ENCODE measurements around the gene SORCS2.

The SORCS2 gene

DNA sequence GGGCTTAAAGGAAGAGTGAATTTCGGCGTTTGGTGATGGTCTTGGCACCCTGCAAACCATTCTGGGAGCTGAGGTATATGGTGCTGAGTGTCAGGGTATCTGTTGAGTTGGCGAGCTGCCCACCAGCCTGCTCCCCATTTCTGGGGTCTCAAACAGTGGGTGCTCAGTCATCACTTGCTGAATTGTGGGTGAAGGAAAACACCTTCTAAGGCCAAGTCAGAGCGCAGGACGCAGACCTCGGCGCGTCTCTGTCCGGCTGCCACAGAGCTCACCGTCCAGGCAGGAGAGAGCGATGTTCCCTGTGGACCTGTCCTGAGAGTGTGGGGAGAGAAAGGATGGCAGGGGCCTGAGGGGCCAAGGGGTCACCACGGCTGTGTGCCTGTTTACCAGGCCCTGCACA, 111.2 kb downstream of the SORCS2 start:
- no peak for DNase-seq (ENCODE audit: low read depth in 2 of 2)

DNA sequence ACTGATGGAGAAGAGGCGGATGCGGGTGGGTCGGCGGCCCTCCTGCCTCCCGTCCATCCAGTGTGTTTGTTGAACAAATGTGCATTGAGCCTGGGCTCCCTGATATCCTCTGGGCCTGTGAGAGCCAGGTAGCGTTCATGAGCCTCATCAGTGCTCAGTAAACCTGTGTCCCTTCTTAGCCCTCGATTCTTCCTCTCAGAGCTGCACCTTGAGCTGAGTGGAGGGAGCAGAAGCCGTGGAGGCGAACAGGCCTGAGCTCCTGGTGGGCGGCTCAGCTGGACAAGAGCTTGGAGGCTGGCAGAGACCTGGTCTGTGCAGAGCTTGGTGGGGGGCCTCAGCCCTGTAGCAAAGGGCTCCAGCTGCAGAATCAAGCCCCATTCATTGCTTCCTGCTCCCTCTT, 112.1 kb downstream of the SORCS2 start:
- DNase-seq (ENCODE audit: low read depth in 2 of 2) = no peak

DNA sequence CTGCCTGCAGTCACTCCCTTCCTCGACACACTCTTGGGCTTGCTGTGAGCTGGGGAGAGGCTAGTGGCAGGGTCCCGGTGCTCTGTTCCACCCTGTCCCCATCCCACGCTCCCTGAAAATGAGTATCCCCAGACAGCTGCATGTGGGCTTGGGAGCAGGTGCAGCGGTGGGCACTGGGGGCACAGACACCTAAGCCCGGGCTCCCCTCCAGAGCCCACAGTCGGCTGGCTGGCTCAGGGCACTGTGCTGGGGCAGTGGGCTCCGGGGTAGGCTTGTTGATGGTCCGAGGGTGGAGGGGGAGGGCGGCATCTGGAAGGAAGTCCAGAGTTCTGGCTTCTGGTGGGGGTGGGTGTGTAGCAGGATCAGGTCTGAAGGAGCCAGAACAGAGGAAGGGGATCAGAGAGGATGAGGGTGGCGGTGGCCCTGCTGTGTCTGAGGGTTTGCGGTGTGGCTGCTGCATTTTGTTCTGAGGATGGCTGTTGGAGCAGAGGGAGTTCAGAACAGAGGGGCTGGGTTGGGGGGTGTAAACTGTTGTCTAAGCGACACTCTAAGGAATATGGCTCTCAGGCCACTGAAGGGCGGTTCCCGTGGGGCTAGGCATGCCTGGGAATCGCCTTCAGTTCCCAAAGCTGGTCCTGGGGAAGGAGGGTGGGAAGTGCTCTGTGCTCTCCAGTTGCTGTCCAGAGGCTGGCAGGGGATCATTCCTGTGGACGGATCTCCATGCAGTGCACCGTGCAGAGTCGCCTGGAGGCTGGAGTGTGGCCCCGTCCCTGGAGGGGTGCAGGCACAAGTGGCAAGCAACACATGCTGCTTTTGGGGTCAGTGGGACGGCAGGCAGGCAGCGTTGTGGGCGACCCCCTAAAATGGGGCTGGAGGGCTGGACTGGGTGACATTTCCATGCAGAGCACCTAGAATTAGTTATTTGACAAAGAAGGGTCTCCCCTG, 114.0 kb downstream of the SORCS2 start:
- DNase-seq (ENCODE audit: low read depth in 2 of 2) = no peak

DNA sequence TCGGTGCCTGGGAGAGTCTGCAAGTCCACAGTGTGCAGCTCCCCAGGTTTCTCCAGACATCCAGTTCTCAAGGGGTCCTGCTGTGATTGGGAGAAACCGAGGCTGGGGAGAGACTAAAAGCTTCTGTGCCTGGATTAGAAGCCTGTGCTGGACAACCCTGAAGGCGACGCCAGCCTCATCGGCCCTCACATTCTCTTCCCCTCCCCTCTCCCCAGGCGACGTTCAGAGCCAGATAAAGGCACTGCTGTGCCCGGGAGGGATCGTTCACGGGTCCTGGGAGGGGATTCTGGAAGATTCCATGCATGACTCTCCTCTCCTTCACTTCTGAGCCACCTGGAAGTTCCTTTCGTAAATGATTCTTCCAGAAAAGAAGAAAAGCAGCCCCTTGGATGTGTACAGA, 114.6 kb downstream of the SORCS2 start:
- DNase-seq (ENCODE audit: low read depth in 2 of 2) = no peak

DNA sequence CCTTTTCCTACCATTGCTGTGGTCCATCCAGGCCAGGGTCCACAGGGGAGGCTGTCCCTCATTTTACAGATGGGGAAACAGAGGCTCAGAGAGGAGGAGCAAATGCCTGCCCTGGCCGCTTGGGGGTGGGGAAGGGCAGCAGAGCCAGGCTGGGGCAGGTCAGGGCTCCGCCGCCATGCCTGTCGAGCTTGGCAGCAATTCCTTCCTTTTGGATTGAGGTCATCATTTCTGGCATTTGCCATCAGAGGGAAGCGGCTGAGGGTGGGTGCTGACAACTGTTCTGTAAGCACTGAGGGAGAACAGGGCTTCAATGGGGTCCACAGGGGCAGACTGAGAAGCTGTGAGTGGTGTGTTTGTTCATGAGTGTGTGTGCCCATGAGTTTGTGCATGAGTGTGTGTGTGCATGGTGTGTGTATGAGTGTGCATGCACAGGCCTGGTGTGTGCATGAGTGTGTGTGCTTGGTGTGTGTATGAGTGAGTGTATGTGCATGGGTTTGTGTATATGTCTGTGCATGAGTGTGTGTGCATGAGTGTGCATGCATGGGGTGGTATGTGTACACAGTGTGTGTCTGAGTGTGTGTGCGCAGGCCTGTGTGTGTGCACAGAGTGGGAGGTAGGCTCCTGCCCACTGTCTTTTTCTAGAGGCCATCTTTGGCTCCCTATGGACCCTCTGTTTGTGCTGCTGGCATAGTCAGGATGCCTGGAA, 115.2 kb downstream of the SORCS2 start:
- DNase-seq (ENCODE audit: low read depth in 2 of 2) = no peak

DNA sequence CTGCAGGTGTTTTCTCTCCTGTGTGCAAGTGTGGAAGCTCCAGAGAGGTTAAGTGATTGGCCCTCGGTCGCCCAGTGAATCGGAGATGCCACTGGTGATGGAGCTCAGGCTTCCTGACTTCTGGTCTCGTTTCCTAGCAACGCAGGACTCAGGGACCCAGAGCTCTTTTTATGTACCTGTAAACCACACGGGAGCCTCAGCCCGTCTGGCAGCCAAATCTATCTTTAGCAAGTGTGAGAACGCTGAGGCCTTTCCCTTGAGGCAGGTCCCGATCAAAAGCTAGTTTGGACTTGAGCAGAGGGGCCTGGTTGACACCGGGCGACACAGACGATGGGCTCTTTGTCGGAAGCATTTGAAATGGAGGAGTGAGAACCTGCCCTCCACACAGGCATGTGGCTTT, 116.8 kb downstream of the SORCS2 start:
- DNase-seq (ENCODE audit: low read depth in 2 of 2) = no peak

DNA sequence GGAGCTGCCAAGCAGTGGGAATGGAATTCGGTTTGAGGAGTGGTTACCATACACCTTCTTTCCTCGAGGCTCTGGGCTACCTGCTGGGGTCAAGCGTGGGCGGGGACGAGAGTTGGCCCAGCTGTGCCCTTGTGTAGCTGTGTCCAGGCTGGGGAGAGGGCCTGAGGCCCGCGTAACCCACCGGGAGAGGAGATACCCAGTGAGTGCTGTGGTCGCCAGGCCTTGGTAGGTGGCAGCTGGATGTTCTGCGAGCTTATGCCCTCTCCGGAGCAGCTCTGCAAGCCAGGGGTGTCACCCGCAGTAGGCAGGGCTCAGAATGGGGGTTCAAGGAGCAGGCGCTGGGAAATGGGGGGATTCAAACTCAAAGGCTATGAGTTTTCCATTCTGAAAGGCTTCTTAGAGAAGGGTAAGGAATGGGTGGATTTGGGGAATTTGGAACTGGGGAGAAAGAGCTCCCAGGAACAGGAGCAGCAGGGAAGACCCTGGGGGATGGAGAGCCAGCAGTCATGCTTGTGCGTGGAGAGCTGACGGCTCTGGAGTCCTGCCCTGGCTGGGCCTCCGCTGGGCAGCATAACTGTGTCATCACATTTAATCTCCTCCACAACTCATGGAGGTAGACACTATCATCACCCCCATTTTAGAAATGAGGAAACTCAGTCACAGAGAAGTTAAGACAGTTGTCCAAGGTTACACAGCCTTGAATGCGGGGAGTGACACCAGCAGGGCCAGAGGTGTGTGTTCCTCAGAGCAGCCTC, 117.5 kb downstream of the SORCS2 start:
- no peak for DNase-seq (ENCODE audit: low read depth in 2 of 2)

DNA sequence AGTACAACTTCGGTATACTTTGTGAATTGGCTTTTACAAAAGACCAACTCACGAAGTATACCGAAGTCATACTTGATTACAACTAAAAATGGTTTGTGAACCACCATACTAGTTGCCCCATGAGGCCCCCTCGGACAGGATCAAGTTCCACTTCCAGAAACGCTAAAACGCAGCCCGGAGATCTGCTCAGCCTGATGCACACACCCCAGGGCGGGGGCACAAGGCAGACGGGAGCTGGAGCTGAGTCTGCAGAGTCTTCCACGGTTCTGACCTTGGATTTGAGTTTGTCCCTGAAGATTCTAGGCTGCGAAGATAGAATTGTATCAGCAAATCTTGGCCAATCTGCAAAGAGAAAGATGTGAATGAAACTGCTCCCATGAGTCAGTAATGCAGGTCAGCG, 118.1 kb downstream of the SORCS2 start:
- no peak for DNase-seq (ENCODE audit: low read depth in 2 of 2)

DNA sequence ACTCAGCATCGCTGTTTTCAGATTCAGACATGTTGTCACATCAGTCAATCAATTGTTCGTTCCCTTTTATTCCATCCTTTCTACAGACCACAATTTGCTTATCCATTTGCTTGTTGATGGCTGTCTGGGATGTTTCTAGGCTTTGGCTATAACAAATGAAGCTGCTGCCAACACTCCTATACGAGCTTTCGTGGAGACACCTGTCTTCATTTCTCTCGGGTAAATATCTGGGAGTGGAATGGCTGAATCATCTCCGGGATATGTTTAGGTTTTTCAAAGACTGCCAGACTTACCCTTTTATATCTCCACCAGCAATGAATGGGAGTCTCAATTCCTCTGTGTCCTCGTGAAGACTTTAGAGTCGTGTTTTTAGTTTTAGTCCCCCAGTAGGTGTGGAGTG, 118.9 kb downstream of the SORCS2 start:
- no peak for DNase-seq (ENCODE audit: low read depth in 2 of 2)

DNA sequence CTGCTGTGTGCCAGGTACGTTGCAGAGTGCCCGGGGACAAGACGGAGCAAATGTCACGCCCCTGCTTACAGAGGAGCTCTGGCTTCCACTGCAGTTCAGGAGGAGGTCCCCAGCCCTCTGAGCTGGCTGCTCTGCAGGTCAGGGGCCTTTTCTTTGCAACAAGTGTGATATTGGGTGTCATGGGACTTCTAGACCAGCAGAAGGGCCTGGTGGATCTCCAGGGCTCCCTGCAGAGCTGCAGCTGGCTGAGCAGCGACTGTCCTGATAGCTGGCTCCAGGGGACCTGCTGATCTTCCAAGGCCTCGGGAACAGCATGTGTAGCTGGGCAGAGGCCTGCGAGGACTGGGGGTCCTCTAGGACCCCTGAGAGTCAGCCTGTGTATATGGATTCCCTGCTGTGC, 120.4 kb downstream of the SORCS2 start:
- no peak for DNase-seq (ENCODE audit: low read depth in 2 of 2)

DNA sequence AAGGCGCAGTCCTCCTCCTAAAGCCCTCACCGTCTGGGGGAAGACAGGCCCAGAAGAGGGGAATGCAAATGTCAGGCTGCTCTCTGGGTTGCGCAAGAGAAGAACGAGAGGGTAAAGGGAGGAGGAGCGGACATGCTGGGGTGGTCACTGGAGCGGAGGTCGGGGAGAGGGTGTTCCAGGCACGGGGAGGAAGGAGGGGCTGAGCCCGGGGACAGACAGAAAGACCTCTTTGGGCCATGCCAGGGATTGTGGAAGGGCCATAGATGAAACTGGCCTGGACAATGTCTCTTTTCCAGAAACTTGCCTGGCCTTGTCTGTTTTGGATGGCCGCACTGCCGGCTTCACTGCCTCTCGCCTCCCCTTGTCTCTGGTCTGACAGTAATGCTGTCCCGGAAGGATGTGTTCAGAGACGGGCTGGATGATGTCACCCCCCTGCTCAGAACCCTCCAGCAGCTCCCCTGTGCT, 121.0 kb downstream of the SORCS2 start:
- DNase-seq (ENCODE audit: low read depth in 2 of 2) = no peak

DNA sequence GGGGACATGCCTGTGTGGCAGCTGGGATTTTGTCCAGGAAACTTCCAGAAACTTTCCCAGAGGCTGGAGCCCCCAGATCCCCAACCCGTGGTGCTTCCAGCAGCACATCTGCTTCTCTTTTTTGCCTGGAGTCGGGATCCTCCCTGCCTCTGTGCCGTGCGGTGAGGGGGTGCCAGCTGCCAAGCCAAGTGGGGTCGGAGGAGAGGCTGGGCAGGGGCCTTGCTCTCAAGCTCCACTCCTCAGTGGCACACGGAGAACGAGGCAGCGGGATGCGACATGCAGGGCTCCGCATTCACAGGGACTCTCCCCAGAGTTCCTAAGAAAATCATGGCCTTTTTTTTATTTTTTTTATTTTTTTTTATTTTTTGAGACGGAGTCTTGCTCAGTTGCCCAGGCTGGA, 121.7 kb downstream of the SORCS2 start:
- no peak for DNase-seq (ENCODE audit: low read depth in 2 of 2)

DNA sequence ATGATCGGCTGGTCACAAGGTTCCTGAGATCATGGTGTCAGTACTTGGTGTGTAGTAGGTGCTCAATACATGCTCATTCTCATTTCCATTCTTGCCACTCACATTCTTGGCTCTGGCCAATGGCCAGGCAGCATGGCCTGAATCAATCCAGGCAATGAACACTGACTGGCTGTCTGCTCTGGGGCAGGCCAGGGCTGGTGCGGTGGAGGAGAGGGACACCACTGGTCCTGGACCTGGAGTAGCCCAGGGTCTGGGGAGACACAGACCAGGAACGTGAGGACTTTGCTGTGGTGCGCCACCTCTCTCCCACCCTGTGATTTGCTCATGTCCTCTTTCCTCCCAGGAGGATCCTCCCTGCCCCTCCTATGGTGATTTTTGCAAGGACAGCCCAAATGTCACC, 122.9 kb downstream of the SORCS2 start:
- no peak for DNase-seq (ENCODE audit: low read depth in 2 of 2)

DNA sequence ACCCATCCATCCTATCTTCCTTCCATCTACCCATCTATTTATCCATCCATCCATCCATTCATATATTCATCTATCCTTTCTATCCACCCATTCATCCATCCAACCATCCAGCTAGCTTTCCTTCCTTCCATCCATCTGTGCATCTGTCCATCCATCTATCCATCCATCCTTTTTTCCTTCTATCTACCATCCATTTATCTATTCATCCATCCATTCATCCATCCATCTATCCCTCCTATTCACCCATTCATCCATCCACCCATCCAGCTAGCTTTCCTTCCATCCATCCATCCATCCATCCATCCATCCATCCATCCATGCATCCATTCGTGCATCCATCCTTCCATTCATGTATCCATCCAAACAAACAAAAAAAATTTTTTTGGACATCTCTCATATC, 123.6 kb downstream of the SORCS2 start:
- no peak for DNase-seq (ENCODE audit: low read depth in 2 of 2)

DNA sequence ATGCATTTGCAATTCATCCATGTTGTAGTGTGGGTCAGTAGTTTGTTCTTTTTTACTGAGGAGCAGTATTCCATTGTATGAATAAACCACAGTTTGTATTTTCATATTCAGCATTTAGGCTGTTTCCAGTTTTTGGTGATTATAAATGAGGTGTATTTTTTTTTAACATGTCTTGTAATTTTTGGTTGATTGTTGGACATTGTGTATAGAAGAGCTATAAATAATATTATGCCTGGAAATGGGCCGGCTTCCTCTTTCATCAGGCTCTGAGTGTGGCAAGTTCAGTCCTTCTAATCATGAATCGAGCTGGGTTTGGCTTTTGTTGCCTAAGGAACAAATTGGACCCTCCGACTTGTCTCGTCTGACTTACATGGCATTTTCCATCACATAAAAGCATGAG, 126.7 kb downstream of the SORCS2 start:
- DNase-seq (ENCODE audit: low read depth in 2 of 2) = no peak

DNA sequence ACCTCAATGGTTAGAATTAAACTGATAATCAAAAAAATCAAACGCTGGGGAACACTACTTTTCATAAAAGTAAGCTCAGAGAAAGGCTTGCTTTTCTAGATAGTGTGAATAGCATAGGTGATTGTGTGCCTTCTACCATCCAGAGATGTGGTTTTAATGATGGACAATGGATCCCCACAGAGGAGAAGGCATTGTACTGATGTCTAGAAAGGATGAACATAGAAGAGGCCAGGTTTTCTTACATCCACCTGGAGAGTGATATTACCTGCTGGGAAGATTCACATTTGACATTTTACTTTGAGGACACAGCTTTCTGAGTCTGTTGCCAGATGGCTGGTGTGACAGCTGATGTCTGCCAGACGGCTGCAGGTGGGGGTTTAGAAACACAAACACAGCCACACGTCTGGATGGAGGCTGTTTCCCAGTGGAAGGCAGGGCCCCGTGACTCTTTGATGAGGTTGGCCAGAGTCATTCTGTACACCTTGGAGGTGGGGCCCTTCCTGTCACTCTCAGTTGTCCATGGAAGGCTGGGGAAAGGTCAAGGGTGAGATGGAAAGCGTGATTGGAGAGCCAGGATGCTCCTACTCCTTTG, 128.0 kb downstream of the SORCS2 start:
- DNase-seq (ENCODE audit: low read depth in 2 of 2) = no peak

DNA sequence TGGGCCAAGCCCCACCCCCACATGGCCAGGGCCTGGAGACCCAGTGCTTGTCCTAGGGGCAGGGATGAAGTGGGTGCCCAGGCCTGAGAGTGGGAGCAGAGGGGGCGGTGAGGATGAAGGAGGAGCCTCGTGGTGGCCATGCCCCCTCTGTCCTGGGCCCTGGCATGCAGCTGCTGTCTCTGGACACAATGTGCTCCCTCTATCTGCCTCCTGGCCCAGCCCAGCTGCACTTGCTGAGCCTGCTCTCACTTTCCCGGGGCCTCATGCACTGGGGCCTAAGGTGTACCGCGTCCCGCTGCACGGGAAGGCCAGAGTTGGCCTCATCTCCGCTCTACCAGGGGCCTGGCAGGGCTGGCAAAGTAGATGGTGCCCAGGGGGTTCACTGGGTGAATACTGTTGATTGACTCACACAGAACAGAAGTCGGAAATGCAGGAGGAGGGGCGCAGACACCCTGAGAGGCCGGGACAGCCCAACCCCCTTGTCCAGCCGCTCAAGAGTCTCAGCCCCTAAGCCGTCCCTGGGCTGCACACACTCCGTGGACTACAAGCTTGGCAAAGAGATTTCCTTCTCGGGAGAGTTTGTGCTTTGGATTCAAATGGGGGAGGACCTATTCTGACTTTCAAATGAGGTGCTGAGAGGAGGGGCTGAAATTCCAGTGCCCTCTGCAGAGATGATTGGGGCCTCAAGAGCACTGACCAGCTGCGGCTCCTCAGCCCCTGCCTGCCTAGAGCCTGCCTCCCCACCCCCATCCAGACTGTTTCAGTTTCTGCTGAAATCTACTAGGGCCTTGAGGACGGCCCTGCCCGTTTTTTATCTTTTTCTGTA, 130.0 kb downstream of the SORCS2 start:
- no peak for DNase-seq (ENCODE audit: low read depth in 2 of 2)

DNA sequence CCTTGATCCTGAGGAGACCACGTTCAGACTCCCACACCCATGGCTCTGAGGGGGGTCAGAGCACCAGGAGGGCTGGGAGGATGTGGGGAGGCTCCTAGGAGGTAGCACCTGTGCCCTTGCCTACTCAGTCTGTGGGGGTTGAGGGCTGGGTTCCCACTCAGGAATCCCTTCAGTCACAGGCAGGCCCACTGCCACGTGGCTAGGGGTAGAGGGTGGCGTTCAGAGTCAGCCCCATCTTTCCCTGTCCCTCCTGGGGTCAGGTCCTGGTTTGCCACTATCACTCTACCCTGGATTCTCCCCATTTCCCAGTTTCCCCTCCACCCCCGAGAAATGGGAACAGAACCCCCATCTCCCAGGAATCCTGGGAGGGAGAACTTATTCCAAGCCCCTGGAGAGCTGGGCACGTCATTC, 131.1 kb downstream of the SORCS2 start:
- DNase-seq (ENCODE audit: low read depth in 2 of 2) = no peak

DNA sequence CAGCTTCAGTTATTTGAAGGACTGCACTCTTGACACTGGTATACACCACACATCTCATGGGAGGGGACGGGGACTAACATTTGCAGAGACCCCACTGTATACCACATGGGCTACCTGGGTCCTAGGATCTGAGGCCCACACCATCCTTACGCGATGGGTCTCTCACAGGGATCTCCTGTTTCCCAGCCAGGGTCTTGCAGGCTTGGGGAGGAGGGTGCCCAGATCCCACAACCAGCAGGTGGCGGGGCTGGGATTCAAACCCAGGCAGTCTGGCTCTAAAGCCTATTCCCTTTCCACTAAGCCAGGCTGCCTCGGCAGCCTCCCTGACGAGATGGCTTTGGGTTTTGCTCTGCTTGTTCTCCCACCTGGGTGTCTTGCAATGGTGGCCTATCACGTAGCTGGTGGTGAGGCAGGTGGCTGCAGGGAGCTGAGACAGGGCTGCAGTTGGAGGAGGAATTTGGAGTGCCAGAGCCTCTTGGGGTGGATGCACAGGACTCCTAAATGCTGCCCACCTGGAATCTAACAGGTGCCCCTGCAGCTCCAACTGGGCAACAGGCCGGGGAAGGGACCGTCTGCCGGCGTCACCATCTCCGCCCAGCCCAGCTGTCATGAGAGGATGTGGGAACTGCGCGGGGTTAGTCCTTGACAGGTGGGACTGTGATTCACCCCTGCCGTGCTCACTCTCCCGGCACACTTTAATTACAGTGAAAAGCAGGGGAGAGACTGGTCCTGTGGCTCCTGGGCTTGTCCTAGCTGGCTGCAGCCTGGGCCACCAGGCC, 131.7 kb downstream of the SORCS2 start:
- no peak for DNase-seq (ENCODE audit: low read depth in 2 of 2)

DNA sequence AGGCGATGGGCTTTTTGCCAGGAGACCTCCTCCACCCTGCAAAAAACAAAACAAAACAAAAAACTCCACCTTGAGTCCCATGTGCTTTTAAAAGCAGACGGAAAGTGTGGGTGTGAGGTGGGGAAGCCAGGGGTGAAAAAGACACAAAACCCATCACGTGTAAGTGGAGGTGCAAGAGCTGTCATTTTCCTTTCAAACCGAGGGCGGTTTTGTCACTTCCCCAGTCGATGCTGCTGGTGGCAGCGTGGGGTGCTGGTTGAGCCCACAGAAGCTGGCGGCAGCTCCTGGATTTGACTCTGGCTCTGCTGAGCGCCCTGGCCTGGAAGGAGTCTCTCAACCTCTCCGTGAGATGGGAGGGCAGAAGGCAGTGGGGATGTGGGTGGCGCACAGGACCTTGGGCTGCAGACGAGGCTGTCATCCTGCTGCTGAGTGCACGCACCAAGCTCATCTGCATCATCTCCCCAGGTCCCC, 132.3 kb downstream of the SORCS2 start:
- no peak for DNase-seq (ENCODE audit: low read depth in 2 of 2)
